ENCODE measurements around the gene TMEM80.

The TMEM80 gene

GRCh38 chr11:696955-697491 is 1.4 kb downstream of the TMEM80 start:
- no peak for TF ChIP-seq PPARA (CRISPR knock-in tag; IDR thresholded peaks at IDR 0.05; ENCODE audit: borderline replicate concordance)
- TF ChIP-seq PATZ1 (CRISPR knock-in tag; IDR thresholded peaks at IDR 0.05; ENCODE audit: borderline replicate concordance), result no peak
- TF ChIP-seq ZNF8 (CRISPR knock-in tag; IDR thresholded peaks at IDR 0.05), result no peak
- TF ChIP-seq ISL1 (CRISPR knock-in tag; IDR thresholded peaks at IDR 0.05), result no peak
- no peak for TF ChIP-seq ZFP3 (CRISPR knock-in tag; IDR thresholded peaks at IDR 0.05)
- TF ChIP-seq TOX (CRISPR knock-in tag; IDR thresholded peaks at IDR 0.05; ENCODE audit: borderline replicate concordance), result no peak
- TF ChIP-seq RARB (CRISPR knock-in tag; IDR thresholded peaks at IDR 0.05), result no peak
- TF ChIP-seq CSRNP3 (CRISPR knock-in tag; IDR thresholded peaks at IDR 0.05), result no peak
- TF ChIP-seq TSHZ2 (CRISPR knock-in tag; IDR thresholded peaks at IDR 0.05), result no peak
- no peak for TF ChIP-seq ZNF70 (CRISPR knock-in tag; IDR thresholded peaks at IDR 0.05)
- TF ChIP-seq ZFP30 (CRISPR knock-in tag; IDR thresholded peaks at IDR 0.05), result no peak
- TF ChIP-seq ZC3H10 (CRISPR knock-in tag; IDR thresholded peaks at IDR 0.05), result no peak
- ATAC-seq, result no peak

GRCh38 chr11:697811-698311 is 2.2 kb downstream of the TMEM80 start:
- no peak for TF ChIP-seq CREB5 (CRISPR knock-in tag; IDR thresholded peaks at IDR 0.05; ENCODE audit: low read depth)
- TF ChIP-seq POU6F1 (CRISPR knock-in tag; IDR thresholded peaks at IDR 0.05; ENCODE audit: borderline replicate concordance, low read depth), result no peak
- no peak for TF ChIP-seq ESRRG (CRISPR knock-in tag; IDR thresholded peaks at IDR 0.05)
- no peak for TF ChIP-seq ISL1 (CRISPR knock-in tag; IDR thresholded peaks at IDR 0.05)
- no peak for TF ChIP-seq ARNTL (CRISPR knock-in tag; IDR thresholded peaks at IDR 0.05; ENCODE audit: borderline replicate concordance, low read depth)
- no peak for TF ChIP-seq PATZ1 (CRISPR knock-in tag; IDR thresholded peaks at IDR 0.05; ENCODE audit: borderline replicate concordance)
- TF ChIP-seq PPARA (CRISPR knock-in tag; IDR thresholded peaks at IDR 0.05; ENCODE audit: borderline replicate concordance), result no peak
- no peak for TF ChIP-seq RARB (CRISPR knock-in tag; IDR thresholded peaks at IDR 0.05)
- TF ChIP-seq ZNF70 (CRISPR knock-in tag; IDR thresholded peaks at IDR 0.05), result no peak
- TF ChIP-seq CSRNP3 (CRISPR knock-in tag; IDR thresholded peaks at IDR 0.05), result no peak
- no peak for TF ChIP-seq TOX (CRISPR knock-in tag; IDR thresholded peaks at IDR 0.05; ENCODE audit: borderline replicate concordance)
- no peak for TF ChIP-seq OSR1 (CRISPR knock-in tag; IDR thresholded peaks at IDR 0.05)
- no peak for TF ChIP-seq CSDC2 (CRISPR knock-in tag; IDR thresholded peaks at IDR 0.05)
- no peak for TF ChIP-seq ZC3H10 (CRISPR knock-in tag; IDR thresholded peaks at IDR 0.05)
- TF ChIP-seq ZFP3 (CRISPR knock-in tag; IDR thresholded peaks at IDR 0.05), result no peak
- TF ChIP-seq TSHZ2 (CRISPR knock-in tag; IDR thresholded peaks at IDR 0.05), result no peak
- TF ChIP-seq ZNF8 (CRISPR knock-in tag; IDR thresholded peaks at IDR 0.05), result no peak
- ATAC-seq, result no peak
